Epithelial cell of prostate (primary cell): ENCODE data around the gene NPM3.

Experiments
- DNase-seq: peaks from one replicate; pipeline ENCODE4 v3.0.0-alpha.2; 2011; ENCODE audit warnings: low read depth, low spot score
- H3K27ac ChIP-seq: fragments of 450-650 bp; 2 replicates; pipeline ENCODE4 v1.5.1; 2017; ENCODE audit warnings: mild to moderate bottlenecking

NPM3 gene

GRCh38 chr10:101782811-101783735, at the start of gene NPM3:
Gene NPM3 (minus strand): TSS chr10:101783446. CDS start chr10:101783390, 56 bp downstream.
- no peak for DNase-seq

GRCh38 chr10:101832325-101832771, 49.1 kb upstream of the NPM3 start:
- H3K27ac ChIP-seq = no peak overlapping the region

More at GRCh38 chr10:101782811-101783735, at the start of gene NPM3:
- H3K27ac ChIP-seq = peak within 1 kb of the TSS; percentile 62

GRCh38 chr10:101831169-101831811, 48.0 kb upstream of the NPM3 start:
- peak overlapping the region; percentile 24 for H3K27ac ChIP-seq
- no peak for DNase-seq

More at GRCh38 chr10:101832325-101832771, 49.1 kb upstream of the NPM3 start:
- DNase-seq = no peak

GRCh38 chr10:101830322-101831168, 47.3 kb upstream of the NPM3 start:
- peak; percentile 60 for DNase-seq
- peak overlapping the region; percentile 24 for H3K27ac ChIP-seq

GRCh38 chr10:101829561-101830315, 46.5 kb upstream of the NPM3 start:
- peak overlapping the region; percentile 24 for H3K27ac ChIP-seq
- DNase-seq = no peak

- DNase-seq = no peak
- no peak overlapping the region for H3K27ac ChIP-seq
Observed at GRCh38 chr10:101828766-101829551, 45.7 kb upstream of the NPM3 start.

- DNase-seq = no peak
- no peak overlapping the region for H3K27ac ChIP-seq
Observed at GRCh38 chr10:101827919-101828600, 44.8 kb upstream of the NPM3 start.

- H3K27ac ChIP-seq = no peak overlapping the region
- no peak for DNase-seq
Observed at GRCh38 chr10:101826852-101827434, 43.7 kb upstream of the NPM3 start.

GRCh38 chr10:101824736-101825135, 41.5 kb upstream of the NPM3 start:
- no peak overlapping the region for H3K27ac ChIP-seq
- no peak for DNase-seq

- H3K27ac ChIP-seq = peak overlapping the region; percentile 87
- no peak for DNase-seq
Observed at GRCh38 chr10:101818872-101819633, 35.8 kb upstream of the NPM3 start.

GRCh38 chr10:101818119-101818871, 35.0 kb upstream of the NPM3 start, which contains the start of gene OGA:
Gene OGA (minus strand): TSS chr10:101818444. CDS start chr10:101818022, 422 bp downstream.
- peak; percentile 100 for DNase-seq
- H3K27ac ChIP-seq = peak within 1 kb of the TSS; percentile 87

GRCh38 chr10:101817337-101818118, 34.3 kb upstream of the NPM3 start:
- peak overlapping the region; percentile 87 for H3K27ac ChIP-seq
- DNase-seq = peak; percentile 72

GRCh38 chr10:101816913-101817336, 33.7 kb upstream of the NPM3 start:
- H3K27ac ChIP-seq = peak overlapping the region; percentile 87
- DNase-seq = no peak

- no peak for DNase-seq
- H3K27ac ChIP-seq = no peak overlapping the region
Observed at GRCh38 chr10:101816376-101816775, 33.1 kb upstream of the NPM3 start.

GRCh38 chr10:101814466-101815071, 31.3 kb upstream of the NPM3 start:
- DNase-seq = no peak
- no peak overlapping the region for H3K27ac ChIP-seq
